ENCODE data around the gene FGD4.
A peak's percentile ranks its signal among the peaks of the same experiment; 100 is the strongest.

Gene FGD4

DNA sequence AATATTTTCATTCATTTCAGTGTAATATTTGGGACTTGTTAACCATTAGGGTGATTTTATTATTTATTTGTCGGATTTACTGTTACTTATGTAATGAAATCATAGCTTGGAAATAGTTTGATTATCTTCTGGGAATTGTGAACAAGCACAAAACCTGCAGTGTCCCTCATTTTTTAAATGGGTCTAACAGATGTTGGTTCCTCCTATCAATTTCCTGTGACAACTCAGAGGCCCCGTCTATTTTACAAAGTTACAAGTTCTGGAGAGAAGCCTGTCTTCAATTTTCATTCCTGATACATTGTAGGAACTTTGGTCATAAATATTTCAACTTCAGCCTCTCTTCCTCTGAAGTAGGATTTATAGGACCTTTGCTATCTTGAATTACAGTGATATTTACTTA is 178.0 kb downstream of the FGD4 start:
- Mint-ChIP-seq H3K36me3 (peaks cover 3% of the 10 kb centered on the region in 2 donors), H3K4me3 (no peak overlapping the region)
- ATAC-seq (replicated peaks) = no peak

DNA sequence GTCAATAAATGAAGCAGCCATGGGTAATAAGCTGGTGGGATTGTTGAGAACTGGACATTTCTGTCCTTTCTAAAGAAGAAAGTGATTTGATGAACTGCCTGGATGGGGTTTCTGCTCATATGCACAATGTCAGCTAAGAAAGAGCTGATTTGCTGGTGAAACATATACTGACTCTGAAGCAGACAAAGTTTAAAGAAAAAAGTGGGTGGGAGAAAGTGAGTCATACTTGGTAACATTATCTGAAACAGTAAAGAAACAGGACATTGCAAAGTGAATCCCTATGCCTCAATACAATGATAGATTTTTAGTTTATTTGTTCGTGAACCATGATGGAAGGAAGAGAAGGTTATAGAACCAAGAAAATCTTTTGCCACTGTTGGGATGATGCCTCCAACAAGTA is 184.2 kb downstream of the FGD4 start:
- Mint-ChIP-seq H3K4me1 (peaks cover 5 to 12% of the 10 kb centered on the region in 2 donors), H3K4me3 (no peak overlapping the region), H3K27me3 (no peaks in the 10 kb centered on the region), H3K36me3 (peaks cover 0 to 3% of the 10 kb centered on the region in 2 donors), H3K27ac (no peak overlapping the region), H3K9me3 (no peaks in the 10 kb centered on the region)
- DNase-seq (no peak), ATAC-seq (replicated peaks) (peak in 1 of 2 donors; percentile 34)

More for the DNA sequence above, 178.0 kb downstream of the FGD4 start:
- no peak for DNase-seq
- H3K9me3 Mint-ChIP-seq = peaks cover 3 to 7% of the 10 kb centered on the region in 2 donors
- H3K4me1 Mint-ChIP-seq = peaks cover 0 to 2% of the 10 kb centered on the region in 2 donors
- H3K27ac Mint-ChIP-seq = no peak overlapping the region
- H3K27me3 Mint-ChIP-seq = no peaks in the 10 kb centered on the region

- Mint-ChIP-seq H3K27ac (peak overlapping the region; percentile 1), H3K9me3 (no peaks in the 10 kb centered on the region), H3K4me1 (peaks cover 12 to 16% of the 10 kb centered on the region in 2 donors)
These were observed 186.3 kb downstream of the FGD4 start for GRCh38 chr12:32585680-32586079.

GRCh38 chr12:32586390-32586789 is 187.0 kb downstream of the FGD4 start:
- DNase-seq (no peak), ATAC-seq (replicated peaks) (peak; percentile 48 to 53)
- Mint-ChIP-seq H3K9me3 (no peaks in the 10 kb centered on the region), H3K27me3 (no peaks in the 10 kb centered on the region), H3K36me3 (no peaks in the 10 kb centered on the region), H3K27ac (no peak overlapping the region), H3K4me3 (no peak overlapping the region), H3K4me1 (peaks cover 12 to 16% of the 10 kb centered on the region in 2 donors)

More at GRCh38 chr12:32585680-32586079, 186.3 kb downstream of the FGD4 start:
- Mint-ChIP-seq H3K4me3 (no peak overlapping the region), H3K36me3 (no peaks in the 10 kb centered on the region), H3K27me3 (no peaks in the 10 kb centered on the region)
- no peak for ATAC-seq (replicated peaks)
- no peak for DNase-seq

DNA sequence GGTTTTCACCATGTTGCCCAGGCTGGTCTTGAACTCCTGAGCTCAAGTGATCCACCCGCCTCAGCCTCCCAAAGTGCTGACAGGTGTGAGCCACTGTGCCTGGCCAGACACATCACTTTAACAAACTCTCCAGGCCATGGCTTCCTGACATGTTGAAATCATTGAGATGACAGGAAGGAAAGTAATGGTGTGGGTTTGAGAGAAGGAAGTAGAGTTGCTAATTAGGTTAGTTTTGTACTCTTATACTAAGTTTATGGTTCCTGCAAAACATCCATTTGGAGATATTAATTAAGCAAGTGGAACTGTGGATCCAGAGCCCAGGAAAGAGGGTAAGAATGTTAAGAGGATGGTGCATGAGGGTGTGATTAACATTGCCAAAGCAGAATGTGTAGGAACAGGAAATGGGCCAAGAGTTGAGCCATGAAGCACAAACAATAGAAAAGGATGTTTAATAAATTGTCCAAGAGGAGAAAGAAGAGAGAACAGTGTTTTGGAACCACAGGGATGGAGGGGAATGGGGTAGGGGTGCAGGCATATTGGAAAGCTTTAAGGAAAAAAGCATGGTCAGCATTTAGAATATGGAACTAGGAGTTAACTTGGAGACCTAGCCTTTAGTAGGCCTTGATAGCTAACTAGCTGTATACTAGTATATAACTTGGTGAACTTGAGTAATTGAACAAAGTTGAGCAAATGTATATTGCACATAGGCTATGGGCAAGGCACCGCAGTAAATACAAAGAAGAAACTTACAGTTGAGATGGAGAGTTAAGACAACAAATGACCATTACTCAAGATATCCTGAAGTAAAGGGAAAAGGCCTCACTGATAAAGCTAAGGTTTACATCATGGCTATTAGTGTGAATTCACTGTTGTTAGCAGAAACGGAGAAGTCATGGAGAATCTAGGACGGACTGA is 188.5 kb downstream of the FGD4 start:
- peaks cover 12 to 15% of the 10 kb centered on the region in 2 donors for H3K4me1 Mint-ChIP-seq
- H3K27ac Mint-ChIP-seq = no peak overlapping the region
- no peaks in the 10 kb centered on the region for H3K36me3 Mint-ChIP-seq
- H3K4me3 Mint-ChIP-seq = no peak overlapping the region
- no peak for ATAC-seq (replicated peaks)
- no peak for DNase-seq
- H3K9me3 Mint-ChIP-seq = no peaks in the 10 kb centered on the region
- no peaks in the 10 kb centered on the region for H3K27me3 Mint-ChIP-seq

- H3K4me1 Mint-ChIP-seq = peaks cover 12 to 15% of the 10 kb centered on the region in 2 donors
- H3K27me3 Mint-ChIP-seq = no peaks in the 10 kb centered on the region
- H3K9me3 Mint-ChIP-seq = no peaks in the 10 kb centered on the region
- H3K27ac Mint-ChIP-seq = no peak overlapping the region
- no peaks in the 10 kb centered on the region for H3K36me3 Mint-ChIP-seq
- no peak overlapping the region for H3K4me3 Mint-ChIP-seq
- DNase-seq (no peak), ATAC-seq (replicated peaks) (no peak)
These were observed 189.2 kb downstream of the FGD4 start for GRCh38 chr12:32588604-32589003.

GRCh38 chr12:32589165-32589865 is 190.0 kb downstream of the FGD4 start:
- ATAC-seq (replicated peaks) = peak; percentile 57 to 69
- H3K27me3 Mint-ChIP-seq = no peaks in the 10 kb centered on the region

DNA sequence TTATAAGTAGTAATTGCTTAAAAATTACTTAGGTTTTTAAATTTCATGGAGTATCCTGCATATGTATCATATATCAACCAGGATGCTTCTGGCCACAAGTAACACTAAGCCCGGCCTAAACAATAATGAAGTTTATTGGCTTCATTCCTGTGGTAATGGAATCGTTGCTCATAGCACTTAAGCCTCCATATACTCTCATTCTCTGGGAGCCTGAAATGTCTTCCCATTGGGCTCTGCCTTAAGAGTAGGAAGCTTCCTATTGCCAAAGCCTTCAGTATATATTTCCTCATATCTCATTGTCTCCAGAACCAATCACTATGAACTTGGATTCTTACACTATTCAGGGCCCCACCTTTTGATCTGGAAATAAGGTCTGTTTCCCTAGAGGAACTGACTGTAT is 195.9 kb downstream of the FGD4 start:
- DNase-seq = no peak
- H3K9me3 Mint-ChIP-seq = no peaks in the 10 kb centered on the region
- H3K36me3 Mint-ChIP-seq = no peaks in the 10 kb centered on the region
- no peak for ATAC-seq (replicated peaks)
- no peak overlapping the region for H3K4me3 Mint-ChIP-seq
- no peak overlapping the region for H3K27ac Mint-ChIP-seq
- no peaks in the 10 kb centered on the region for H3K4me1 Mint-ChIP-seq
- H3K27me3 Mint-ChIP-seq = no peaks in the 10 kb centered on the region

More at GRCh38 chr12:32589165-32589865, 190.0 kb downstream of the FGD4 start:
- no peak for DNase-seq
- Mint-ChIP-seq H3K4me1 (peaks cover 12 to 15% of the 10 kb centered on the region in 2 donors), H3K36me3 (no peaks in the 10 kb centered on the region), H3K4me3 (no peak overlapping the region), H3K9me3 (no peaks in the 10 kb centered on the region), H3K27ac (no peak overlapping the region)

DNA sequence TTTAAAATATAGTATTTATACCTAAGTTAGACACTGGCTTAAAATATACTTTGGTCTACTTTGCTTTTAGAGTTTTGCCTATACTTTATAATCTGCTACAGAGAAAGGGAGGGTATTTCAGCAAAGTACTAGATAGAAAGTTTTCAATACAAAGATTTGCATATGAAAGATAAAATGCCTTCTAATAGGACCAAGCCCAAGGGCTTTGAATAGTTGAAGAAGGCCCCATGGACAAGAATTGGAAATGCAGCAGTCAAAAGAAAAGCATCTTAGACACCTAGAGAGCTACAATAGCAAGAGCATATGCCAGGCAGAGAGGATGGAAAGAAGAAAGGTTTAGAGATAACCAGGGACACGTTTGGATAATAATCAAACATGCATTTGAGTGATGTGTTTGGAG is 196.7 kb downstream of the FGD4 start:
- Mint-ChIP-seq H3K27ac (no peak overlapping the region), H3K4me1 (no peaks in the 10 kb centered on the region)
- no peak for ATAC-seq (replicated peaks)

GRCh38 chr12:32598688-32599087 is 199.3 kb downstream of the FGD4 start:
- Mint-ChIP-seq H3K9me3 (no peaks in the 10 kb centered on the region), H3K36me3 (no peaks in the 10 kb centered on the region), H3K4me3 (no peak overlapping the region), H3K4me1 (no peaks in the 10 kb centered on the region), H3K27ac (no peak overlapping the region), H3K27me3 (no peaks in the 10 kb centered on the region)
- DNase-seq (no peak), ATAC-seq (replicated peaks) (no peak)

More for the DNA sequence above, 196.7 kb downstream of the FGD4 start:
- Mint-ChIP-seq H3K4me3 (no peak overlapping the region), H3K27me3 (no peaks in the 10 kb centered on the region), H3K9me3 (no peaks in the 10 kb centered on the region), H3K36me3 (no peaks in the 10 kb centered on the region)
- no peak for DNase-seq

DNA sequence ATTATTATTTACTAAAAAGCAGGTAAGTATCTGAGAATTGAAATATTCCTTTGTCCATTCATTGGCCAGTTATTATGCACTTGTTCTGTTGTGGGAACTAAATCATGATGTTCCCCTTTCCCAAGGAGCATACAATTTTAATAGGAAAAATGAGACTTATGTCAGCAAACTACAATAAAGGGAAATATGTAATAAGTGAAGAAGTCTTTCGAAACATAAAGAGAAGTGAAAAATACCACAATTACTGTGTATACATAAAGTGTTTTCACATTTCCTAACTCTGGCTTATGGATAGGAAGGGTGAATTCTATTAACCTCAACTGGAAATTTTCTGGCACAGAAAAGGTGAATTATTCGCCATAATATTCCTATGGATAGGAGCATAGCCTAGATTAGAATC is 201.3 kb downstream of the FGD4 start:
- H3K27ac Mint-ChIP-seq = no peak overlapping the region

DNA sequence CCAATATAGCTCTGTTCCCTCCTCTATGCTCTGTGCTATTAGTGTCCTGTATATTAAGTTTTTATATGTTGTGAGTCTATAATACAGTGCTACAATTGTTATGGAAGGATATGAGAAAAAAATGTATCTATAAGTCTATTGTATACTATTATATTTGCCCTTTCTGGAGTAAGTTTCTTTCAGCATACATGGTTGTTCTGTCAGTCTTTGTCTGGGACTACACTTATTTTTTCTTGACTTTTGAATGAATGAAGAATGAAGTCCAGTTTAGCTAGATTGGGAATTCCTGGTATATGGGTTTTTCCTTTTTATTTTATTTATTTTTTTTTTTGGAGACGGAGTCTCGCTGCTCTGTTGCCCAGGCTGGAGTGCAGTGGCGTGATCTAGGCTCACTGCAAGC is 203.7 kb downstream of the FGD4 start:
- H3K36me3 Mint-ChIP-seq = no peaks in the 10 kb centered on the region
- DNase-seq = no peak
- no peak for ATAC-seq (replicated peaks)
- no peaks in the 10 kb centered on the region for H3K27me3 Mint-ChIP-seq
- peaks cover 0 to 2% of the 10 kb centered on the region in 2 donors for H3K4me1 Mint-ChIP-seq
- H3K4me3 Mint-ChIP-seq = no peak overlapping the region
- H3K27ac Mint-ChIP-seq = no peak overlapping the region
- no peaks in the 10 kb centered on the region for H3K9me3 Mint-ChIP-seq

More for the DNA sequence above, 201.3 kb downstream of the FGD4 start:
- H3K4me1 Mint-ChIP-seq = peaks cover 0 to 2% of the 10 kb centered on the region in 2 donors
- no peaks in the 10 kb centered on the region for H3K27me3 Mint-ChIP-seq
- no peaks in the 10 kb centered on the region for H3K36me3 Mint-ChIP-seq
- no peak for DNase-seq
- no peaks in the 10 kb centered on the region for H3K9me3 Mint-ChIP-seq
- ATAC-seq (replicated peaks) = no peak
- H3K4me3 Mint-ChIP-seq = no peak overlapping the region

DNA sequence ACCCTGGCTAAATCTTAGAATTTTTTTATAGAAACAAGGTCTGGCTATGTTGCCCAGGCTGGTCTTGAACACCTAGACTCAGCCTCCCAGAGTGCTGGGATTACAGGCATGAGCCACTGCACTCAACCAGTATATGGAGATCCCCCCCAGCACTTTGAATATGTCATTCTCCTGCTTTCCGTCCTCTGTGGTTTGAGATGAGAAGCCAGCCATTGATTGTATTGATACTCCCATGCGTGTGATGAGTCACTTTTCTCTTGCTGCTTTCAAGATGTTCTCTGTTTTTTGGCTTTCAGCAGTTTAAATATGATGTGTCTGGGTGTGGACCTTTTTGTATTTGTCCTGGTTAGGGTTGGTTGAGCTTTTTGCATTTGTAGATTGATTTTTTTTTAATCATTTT is 204.5 kb downstream of the FGD4 start:
- no peak overlapping the region for H3K4me3 Mint-ChIP-seq
- DNase-seq (peak; percentile 6), ATAC-seq (replicated peaks) (peak; percentile 53 to 88)
- no peak overlapping the region for H3K27ac Mint-ChIP-seq
- no peaks in the 10 kb centered on the region for H3K27me3 Mint-ChIP-seq
- no peaks in the 10 kb centered on the region for H3K9me3 Mint-ChIP-seq
- H3K4me1 Mint-ChIP-seq = peaks cover 0 to 2% of the 10 kb centered on the region in 2 donors
- no peaks in the 10 kb centered on the region for H3K36me3 Mint-ChIP-seq

- H3K4me3 Mint-ChIP-seq = no peak overlapping the region
- H3K9me3 Mint-ChIP-seq = no peaks in the 10 kb centered on the region
- no peaks in the 10 kb centered on the region for H3K36me3 Mint-ChIP-seq
- DNase-seq (no peak), ATAC-seq (replicated peaks) (no peak)
- H3K27me3 Mint-ChIP-seq = no peaks in the 10 kb centered on the region
- H3K27ac Mint-ChIP-seq = no peak overlapping the region
- peaks cover 0 to 2% of the 10 kb centered on the region in 2 donors for H3K4me1 Mint-ChIP-seq
These were observed 205.2 kb downstream of the FGD4 start for GRCh38 chr12:32604565-32604964.

Data from stimulated activated naive B cell treated with anti-CD40 and anti-IgM and Interleukin-4, amounts not matched to agents 10 μg/mL and 1 μg/mL and 100 μg/mL, for 72 hours (primary cell).